Body of pancreas (tissue), 4 donors: ENCODE results near the gene MMP24.

ENCODE experiments used
- POLR2A ChIP-seq, 3 donors: fragments of 450-650 bp; IDR thresholded peaks; one replicate each; pipeline ENCODE4 v1.6.1; 2016; ENCODE audit warnings: antibody characterized with exemption in 3 of 3, mild to moderate bottlenecking in 2 of 3
- TF ChIP-seq, protein P1 (sequence below), 7 experiments: fragments of 450-650 bp in 4 of 7; fragments of 200-600 bp in 3 of 7; sonication (generic) in 3 of 7; IDR thresholded peaks; one replicate each; pipeline ENCODE4 v1.5.1; 2016 to 2019; ENCODE audit warnings: antibody characterized with exemption in 7 of 7

DNA sequence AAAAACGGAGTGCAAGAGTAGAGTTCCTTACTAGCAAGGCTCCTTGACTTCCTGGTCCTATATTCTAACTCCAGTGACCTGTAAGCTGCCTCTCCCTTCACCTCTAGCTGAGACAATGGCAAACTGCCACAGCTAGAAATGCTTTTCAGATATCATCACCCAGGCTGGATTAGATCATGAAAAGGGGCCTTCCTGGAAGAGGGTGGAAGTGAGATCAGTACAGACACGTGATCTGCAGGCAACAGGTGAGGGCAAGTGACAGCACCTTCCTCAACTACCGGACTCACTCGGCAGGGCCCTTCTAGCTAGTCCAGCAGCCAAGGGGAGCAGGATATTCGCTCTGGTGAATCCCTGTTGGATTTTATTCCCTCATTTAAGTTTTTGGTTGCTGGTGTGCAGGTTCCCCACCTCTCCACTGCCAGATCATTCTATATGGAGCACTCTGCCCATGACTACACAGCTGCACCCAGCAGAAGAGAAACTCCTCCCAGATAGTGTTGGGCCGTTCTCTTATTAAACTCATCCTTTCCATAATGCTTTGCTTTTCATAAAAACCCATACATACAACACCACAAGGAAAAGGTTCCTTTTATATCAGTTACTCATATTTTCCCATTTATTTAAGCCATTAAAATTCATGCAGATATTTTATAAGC is 92.1 kb downstream of the MMP24 start:
- TF ChIP-seq, protein P1, sequence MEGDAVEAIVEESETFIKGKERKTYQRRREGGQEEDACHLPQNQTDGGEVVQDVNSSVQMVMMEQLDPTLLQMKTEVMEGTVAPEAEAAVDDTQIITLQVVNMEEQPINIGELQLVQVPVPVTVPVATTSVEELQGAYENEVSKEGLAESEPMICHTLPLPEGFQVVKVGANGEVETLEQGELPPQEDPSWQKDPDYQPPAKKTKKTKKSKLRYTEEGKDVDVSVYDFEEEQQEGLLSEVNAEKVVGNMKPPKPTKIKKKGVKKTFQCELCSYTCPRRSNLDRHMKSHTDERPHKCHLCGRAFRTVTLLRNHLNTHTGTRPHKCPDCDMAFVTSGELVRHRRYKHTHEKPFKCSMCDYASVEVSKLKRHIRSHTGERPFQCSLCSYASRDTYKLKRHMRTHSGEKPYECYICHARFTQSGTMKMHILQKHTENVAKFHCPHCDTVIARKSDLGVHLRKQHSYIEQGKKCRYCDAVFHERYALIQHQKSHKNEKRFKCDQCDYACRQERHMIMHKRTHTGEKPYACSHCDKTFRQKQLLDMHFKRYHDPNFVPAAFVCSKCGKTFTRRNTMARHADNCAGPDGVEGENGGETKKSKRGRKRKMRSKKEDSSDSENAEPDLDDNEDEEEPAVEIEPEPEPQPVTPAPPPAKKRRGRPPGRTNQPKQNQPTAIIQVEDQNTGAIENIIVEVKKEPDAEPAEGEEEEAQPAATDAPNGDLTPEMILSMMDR (IDR thresholded peaks at IDR 0.05) = no peak
- peak; percentile 9 to 53 (median 28) for TF ChIP-seq POLR2A (IDR thresholded peaks at IDR 0.05)
